Right lobe of liver (tissue), 4 donors: ENCODE results near the gene STEAP4.

ENCODE experiments used
- POLR2A ChIP-seq: fragments of 450-650 bp; IDR thresholded peaks from one replicate; pipeline ENCODE4 v1.6.1; 2017; ENCODE audit warnings: antibody characterized with exemption, mild to moderate bottlenecking
- TF ChIP-seq, protein P1 (sequence below), 4 donors: fragments of 200-600 bp in 3 of 4; fragments of 450-650 bp in 1 of 4; IDR thresholded peaks; one replicate each; pipeline versions ENCODE4 v1.5.1 to v1.8.0; 2016 to 2022; ENCODE audit warnings: antibody characterized with exemption in 4 of 4, mild to moderate bottlenecking in 2 of 4
- donor health status: DM: no; HTN: no; CAD: no.
- donor health status: DM: no; HTN: no; CAD: no.
- donor health status: DM: no; HTN: yes; CAD: no.

DNA sequence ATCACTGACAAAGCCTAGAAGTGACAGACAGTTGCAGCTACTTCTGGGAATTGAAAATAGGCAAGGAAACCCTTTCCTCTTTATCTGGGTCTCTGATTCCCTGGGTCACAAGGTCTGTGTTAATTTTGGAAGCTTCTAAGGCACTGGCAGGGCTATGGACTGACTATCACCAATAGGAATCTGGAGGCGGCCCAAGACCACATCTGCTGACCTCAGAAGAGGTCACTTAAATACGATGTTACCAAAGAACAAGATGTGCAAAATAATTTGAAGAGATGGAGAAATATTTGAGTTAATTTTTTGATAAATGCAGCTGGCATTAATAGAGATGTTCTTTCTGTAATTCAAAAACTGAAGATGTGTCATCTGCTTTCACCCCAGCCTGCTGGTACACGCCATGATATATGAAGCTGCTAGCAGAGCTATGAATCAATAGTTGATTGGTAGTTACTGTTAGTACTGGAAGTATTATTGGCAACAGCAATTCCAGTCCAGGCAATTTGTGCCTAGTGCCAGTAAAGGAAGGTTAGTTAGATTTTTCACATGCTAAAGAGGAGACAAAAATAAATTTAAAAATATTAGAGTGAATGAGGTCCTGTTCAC is 5.5 kb upstream of the STEAP4 start:
- TF ChIP-seq POLR2A, result no peak
- TF ChIP-seq, protein P1, sequence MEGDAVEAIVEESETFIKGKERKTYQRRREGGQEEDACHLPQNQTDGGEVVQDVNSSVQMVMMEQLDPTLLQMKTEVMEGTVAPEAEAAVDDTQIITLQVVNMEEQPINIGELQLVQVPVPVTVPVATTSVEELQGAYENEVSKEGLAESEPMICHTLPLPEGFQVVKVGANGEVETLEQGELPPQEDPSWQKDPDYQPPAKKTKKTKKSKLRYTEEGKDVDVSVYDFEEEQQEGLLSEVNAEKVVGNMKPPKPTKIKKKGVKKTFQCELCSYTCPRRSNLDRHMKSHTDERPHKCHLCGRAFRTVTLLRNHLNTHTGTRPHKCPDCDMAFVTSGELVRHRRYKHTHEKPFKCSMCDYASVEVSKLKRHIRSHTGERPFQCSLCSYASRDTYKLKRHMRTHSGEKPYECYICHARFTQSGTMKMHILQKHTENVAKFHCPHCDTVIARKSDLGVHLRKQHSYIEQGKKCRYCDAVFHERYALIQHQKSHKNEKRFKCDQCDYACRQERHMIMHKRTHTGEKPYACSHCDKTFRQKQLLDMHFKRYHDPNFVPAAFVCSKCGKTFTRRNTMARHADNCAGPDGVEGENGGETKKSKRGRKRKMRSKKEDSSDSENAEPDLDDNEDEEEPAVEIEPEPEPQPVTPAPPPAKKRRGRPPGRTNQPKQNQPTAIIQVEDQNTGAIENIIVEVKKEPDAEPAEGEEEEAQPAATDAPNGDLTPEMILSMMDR (IDR thresholded peaks at IDR 0.05), result no peak
